ENCODE results near the gene FRMD7.

- TF ChIP-seq, protein P1, sequence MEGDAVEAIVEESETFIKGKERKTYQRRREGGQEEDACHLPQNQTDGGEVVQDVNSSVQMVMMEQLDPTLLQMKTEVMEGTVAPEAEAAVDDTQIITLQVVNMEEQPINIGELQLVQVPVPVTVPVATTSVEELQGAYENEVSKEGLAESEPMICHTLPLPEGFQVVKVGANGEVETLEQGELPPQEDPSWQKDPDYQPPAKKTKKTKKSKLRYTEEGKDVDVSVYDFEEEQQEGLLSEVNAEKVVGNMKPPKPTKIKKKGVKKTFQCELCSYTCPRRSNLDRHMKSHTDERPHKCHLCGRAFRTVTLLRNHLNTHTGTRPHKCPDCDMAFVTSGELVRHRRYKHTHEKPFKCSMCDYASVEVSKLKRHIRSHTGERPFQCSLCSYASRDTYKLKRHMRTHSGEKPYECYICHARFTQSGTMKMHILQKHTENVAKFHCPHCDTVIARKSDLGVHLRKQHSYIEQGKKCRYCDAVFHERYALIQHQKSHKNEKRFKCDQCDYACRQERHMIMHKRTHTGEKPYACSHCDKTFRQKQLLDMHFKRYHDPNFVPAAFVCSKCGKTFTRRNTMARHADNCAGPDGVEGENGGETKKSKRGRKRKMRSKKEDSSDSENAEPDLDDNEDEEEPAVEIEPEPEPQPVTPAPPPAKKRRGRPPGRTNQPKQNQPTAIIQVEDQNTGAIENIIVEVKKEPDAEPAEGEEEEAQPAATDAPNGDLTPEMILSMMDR (IDR thresholded peaks at IDR 0.05) = no peak
- no peak for TF ChIP-seq POLR2AphosphoS5 (IDR thresholded peaks at IDR 0.05)
- TF ChIP-seq POLR2A (IDR thresholded peaks at IDR 0.05) = no peak
- no peak for TF ChIP-seq EP300 (IDR thresholded peaks at IDR 0.05)
These were observed 97.6 kb downstream of the FRMD7 start for GRCh38 chrX:132030264-132030663.

Measured in sigmoid colon (tissue), 4 donors.